ENCODE results near the gene SMARCC2. TPM values are rescaled to one million over a fixed set of nuclear protein-coding genes. Genes with fewer than 3 reads are reported as not detected.
A peak's percentile ranks its signal among the peaks of the same experiment; 100 is the strongest.
"Not testable (repeated sequence)": the region's sequence is repeated elsewhere in the genome, so short reads cannot be mapped to it uniquely, and the experiment has no call there.

SMARCC2 gene
- total RNA-seq, 1 donor = 72.4 TPM

- no peak for DNase-seq (ENCODE audit: low read depth in 2 of 3, low spot score in 2 of 3)
Observed at GRCh38 chr12:56169229-56169759, 20.0 kb downstream of the SMARCC2 start.

- DNase-seq (ENCODE audit: low read depth in 2 of 3, low spot score in 2 of 3) = no peak
Observed at GRCh38 chr12:56165369-56165768, 23.9 kb downstream of the SMARCC2 start.

GRCh38 chr12:56164345-56164729, 24.9 kb downstream of the SMARCC2 start:
- no peak for DNase-seq (ENCODE audit: low read depth in 2 of 3, low spot score in 2 of 3)

- DNase-seq (ENCODE audit: low read depth in 2 of 3, low spot score in 2 of 3) = no peak
Observed at GRCh38 chr12:56163533-56164344, 25.5 kb downstream of the SMARCC2 start.

GRCh38 chr12:56162468-56163290, 26.6 kb downstream of the SMARCC2 start:
- DNase-seq (ENCODE audit: low read depth in 2 of 3, low spot score in 2 of 3) = no peak

GRCh38 chr12:56161690-56162351, 27.5 kb downstream of the SMARCC2 start:
- DNase-seq (ENCODE audit: low read depth in 2 of 3, low spot score in 2 of 3) = no peak

- no peak for DNase-seq (ENCODE audit: low read depth in 2 of 3, low spot score in 2 of 3)
Observed at GRCh38 chr12:56160894-56161689, 28.2 kb downstream of the SMARCC2 start.

- peak in 1 of 3 donors; percentile 41 for DNase-seq (ENCODE audit: low read depth in 2 of 3, low spot score in 2 of 3)
Observed at GRCh38 chr12:56160193-56160763, 29.0 kb downstream of the SMARCC2 start.

- DNase-seq (ENCODE audit: low read depth in 2 of 3, low spot score in 2 of 3) = no peak
Observed at GRCh38 chr12:56159482-56160192, 29.6 kb downstream of the SMARCC2 start.

GRCh38 chr12:56158926-56159461, 30.3 kb downstream of the SMARCC2 start:
- DNase-seq (ENCODE audit: low read depth in 2 of 3, low spot score in 2 of 3) = peak in 1 of 3 donors; percentile 32

GRCh38 chr12:56158029-56158925, 31.0 kb downstream of the SMARCC2 start, which contains the start of gene MYL6:
MYL6 (plus strand) TSS chr12:56158359; CDS start chr12:56158402, 43 bp downstream.
- DNase-seq (ENCODE audit: low read depth in 2 of 3, low spot score in 2 of 3) = peak; percentile 82 to 98 (median 96)

GRCh38 chr12:56157201-56158028, 31.9 kb downstream of the SMARCC2 start:
- peak; percentile 47 to 87 (median 81) for DNase-seq (ENCODE audit: low read depth in 2 of 3, low spot score in 2 of 3)

- not testable (repeated sequence) for DNase-seq (ENCODE audit: low read depth in 2 of 3, low spot score in 2 of 3)
Observed at GRCh38 chr12:56156464-56157200, 32.7 kb downstream of the SMARCC2 start.

- DNase-seq (ENCODE audit: low read depth in 2 of 3, low spot score in 2 of 3) = no peak
Observed at GRCh38 chr12:56155256-56155845, 33.9 kb downstream of the SMARCC2 start.

GRCh38 chr12:56154818-56155217, 34.5 kb downstream of the SMARCC2 start:
- DNase-seq (ENCODE audit: low read depth in 2 of 3, low spot score in 2 of 3) = no peak
